IPS-18c (cell line): ENCODE measurements around the gene ADAMTS2.
A peak's percentile ranks its signal among the peaks of the same experiment; 100 is the strongest.
"Not testable (repeated sequence)": the region's sequence is repeated elsewhere in the genome, so short reads cannot be mapped to it uniquely, and the experiment has no call there.

ENCODE experiments used
- H3K4me3 ChIP-seq: 2 replicates; pipeline ENCODE4 v1.7.0; 2013; ENCODE audit warnings: low read depth, mild to moderate bottlenecking, low read length, moderate library complexity; ENCODE audit not compliant: insufficient read depth
- H3K9me3 ChIP-seq: one replicate; pipeline ENCODE4 v1.6.1; 2013; ENCODE audit warnings: mild to moderate bottlenecking, low read length, moderate library complexity; ENCODE audit not compliant: control insufficient read depth, insufficient read depth

The ADAMTS2 gene

GRCh38 chr5:179336126-179336870 lies 9.0 kb downstream of the ADAMTS2 start:
- H3K4me3 ChIP-seq: no peak overlapping the region
- H3K9me3 ChIP-seq: no peaks in the 10 kb centered on the region

DNA sequence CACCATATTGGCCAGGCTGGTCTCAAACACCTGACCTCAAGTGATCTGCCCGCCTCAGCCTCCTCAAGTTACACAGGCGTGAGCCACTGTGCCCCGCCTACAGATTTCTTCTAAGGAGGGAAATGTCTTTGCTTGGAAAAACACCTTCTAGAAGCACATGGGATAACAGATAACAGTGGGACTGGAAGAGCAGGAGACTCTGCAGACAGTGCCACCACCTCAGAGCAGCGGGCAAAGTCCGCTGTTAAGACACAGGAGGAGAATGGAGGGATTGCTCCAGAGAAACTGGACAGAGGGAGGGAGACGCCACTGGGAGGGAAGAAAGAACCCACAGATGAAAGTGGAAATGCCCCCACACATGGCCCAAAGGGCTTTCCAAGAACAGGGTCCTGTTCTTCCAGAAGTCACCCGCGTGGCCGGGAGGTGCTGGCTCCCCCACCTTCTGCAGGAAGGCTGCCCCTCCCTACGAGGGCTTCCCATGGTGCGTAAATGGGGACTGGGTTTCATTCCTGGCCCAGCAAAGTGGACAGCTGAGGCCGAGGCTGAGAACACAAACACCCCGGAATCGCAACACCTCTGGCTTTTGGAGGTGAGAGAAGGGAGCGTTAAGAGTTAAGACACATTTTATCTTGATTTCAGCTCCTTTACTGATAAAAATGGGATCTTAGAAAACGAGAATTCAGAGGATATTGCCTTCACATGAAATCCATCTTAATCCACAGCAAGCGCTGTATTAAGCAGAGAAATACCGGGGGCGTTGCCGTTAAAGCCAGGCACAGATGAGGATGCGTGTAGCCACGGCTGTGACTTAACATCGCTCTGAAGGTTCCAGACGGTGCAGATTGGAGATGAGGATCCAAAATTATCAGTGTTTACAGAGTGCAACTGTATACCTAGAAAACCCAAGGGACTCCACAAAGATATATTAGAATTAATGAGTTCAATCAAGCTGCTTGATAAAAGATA lies 11.2 kb downstream of the ADAMTS2 start:
- Histone ChIP-seq H3K9me3 (no peaks in the 10 kb centered on the region), H3K4me3 (no peak overlapping the region)

- no peaks in the 10 kb centered on the region for H3K9me3 ChIP-seq
- no peak overlapping the region for H3K4me3 ChIP-seq
Observed at GRCh38 chr5:179332741-179333290, 12.4 kb downstream of the ADAMTS2 start.

DNA sequence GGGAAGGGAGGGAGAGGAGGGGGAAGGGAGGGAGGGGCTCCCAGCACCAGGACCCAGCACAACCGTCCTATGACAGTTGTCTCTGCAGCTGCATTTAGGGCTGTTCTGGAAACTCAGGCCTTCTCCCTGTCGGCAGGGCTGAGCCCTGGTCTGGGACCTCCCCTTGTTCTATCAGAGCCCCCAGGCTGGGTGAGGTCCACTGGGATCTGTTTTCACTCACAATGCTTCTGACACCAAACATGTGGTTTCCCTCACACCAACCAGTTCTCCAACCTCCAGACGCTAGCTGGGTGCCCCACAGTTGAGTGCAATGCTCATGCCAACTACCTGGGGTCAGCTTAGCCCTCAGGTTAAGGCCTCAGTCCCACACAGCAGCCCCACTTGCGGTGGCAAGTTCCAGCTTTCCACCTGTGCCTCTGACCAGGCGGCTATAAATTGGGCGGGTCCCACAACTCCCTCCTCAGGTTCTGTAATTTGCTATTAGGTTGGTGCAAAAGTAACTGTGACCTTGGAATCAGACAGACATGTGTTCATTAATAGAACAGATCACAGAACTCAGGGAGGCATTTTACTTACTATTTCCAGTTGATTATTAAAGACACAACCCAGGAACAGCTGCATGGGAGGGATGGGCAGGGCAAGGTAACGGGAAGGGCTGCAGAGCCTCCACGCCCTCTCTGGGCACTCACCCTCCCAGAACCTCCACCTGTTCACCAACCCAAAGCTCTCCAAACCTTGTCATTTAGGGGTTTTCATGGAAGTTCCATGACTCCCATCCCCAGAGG lies 13.5 kb downstream of the ADAMTS2 start:
- Histone ChIP-seq H3K9me3 (no peaks in the 10 kb centered on the region), H3K4me3 (no peak overlapping the region)

- Histone ChIP-seq H3K4me3 (no peak overlapping the region), H3K9me3 (no peaks in the 10 kb centered on the region)
Observed at GRCh38 chr5:179330186-179330900, 14.9 kb downstream of the ADAMTS2 start.

- Histone ChIP-seq H3K9me3 (no peaks in the 10 kb centered on the region), H3K4me3 (no peak overlapping the region)
Observed at GRCh38 chr5:179328291-179328690, 17.0 kb downstream of the ADAMTS2 start.

DNA sequence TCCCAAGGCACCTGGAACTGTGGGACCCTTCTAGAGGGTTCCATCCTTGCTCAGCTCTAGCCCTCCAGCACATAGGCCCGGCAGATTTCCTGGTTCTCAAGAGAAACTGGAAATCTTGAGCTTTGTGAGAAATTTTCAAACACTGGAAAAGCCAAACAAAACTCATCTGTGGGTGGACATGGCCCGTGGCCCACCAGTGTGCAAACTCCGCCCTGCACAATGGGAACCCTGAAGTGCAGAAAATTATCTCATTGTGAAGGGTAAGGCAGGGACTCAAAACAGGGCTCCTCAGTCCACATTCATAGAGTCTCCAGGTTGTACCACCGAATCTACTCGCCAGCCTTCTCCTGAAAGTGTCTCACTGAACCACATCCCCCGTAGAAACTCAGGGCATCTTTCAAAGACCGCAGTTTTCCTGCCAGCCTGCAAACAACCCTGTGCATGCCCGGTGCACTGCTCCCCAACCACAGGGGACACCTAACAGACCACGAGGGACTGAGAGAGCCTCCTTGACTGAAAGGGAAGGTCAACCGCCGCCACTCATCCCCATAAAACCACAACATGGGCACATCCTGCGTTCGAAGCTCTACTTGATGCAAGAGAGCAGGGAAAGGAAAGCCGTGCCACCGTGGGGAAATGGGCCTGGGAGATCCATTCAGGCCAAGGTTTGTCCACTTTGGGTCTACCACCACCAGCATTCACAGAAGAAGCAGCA lies 18.1 kb downstream of the ADAMTS2 start:
- Histone ChIP-seq H3K4me3 (no peak overlapping the region), H3K9me3 (no peaks in the 10 kb centered on the region)

DNA sequence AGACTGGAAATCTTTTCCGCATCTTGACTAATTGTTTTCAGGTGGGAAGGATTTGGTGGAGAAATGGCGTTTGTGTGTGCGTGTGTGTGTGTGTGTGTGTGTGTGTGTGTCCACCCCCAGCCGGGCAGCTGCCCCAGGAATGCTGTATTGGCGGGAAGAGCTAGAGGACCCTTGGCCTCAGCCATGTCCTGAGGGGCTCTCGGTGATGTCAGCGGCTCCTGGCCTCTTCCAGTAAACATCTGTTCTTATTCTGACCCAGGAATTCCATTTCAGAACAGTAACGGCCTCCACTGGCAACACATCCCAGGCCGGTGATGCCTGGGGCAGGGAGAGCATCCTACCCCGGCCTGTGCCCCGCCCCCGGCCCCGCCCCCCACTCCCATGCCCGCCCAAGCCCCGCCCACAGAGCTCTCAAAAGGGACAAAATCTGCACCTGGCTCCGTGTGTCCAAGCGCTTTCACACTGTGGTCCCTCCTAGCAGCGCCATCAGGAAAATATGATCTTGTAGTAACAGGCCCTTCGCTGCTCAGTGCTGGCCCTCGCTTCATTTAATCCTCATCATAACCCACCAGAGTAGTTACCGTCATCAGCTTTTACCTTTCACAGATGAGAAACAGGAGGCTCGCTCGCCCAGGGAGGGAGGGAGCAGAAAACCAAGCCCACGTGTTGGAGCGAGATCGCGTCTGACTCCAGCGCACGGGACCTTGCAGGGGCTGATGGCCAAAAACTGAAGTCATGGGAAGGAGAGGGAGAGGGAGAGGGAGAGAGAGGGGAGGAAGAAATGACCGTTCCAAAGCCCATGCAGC lies 18.9 kb downstream of the ADAMTS2 start:
- H3K4me3 ChIP-seq: peak overlapping the region; percentile 39

DNA sequence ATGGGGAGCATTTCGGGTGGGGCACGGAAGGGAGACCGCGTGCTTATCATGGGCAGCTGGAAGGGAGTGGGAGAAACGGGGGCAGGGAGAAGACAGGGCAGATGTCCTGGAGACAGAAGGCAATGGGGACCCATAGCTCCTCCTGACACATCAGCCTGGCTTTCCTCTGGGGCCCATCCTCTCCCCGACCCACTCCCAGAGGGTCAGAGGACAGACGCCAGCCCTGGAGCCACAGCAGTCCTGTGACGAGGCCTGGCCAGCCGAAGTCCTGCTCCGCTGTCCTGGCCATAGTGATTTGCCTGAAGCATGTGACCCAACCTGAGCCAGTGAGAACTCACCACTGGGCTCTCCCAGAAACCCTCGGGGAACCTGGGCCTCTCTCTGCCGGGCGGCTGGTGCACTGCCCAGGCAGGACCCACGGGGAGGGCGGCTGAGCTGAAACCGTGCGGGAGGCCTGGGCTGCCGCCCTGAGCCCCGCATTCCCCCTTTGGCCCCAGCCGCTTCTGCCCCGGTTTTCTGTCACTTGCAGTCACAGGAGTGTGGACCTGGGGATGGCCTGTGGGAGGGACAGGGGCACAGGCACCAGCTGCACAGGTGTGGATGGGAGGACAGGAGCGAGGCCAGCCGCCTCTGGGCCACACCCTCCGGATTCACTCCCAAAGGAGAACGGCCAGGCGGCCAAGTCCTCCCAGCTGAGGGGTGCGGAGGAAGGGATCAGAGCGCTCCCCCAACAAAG lies 19.8 kb downstream of the ADAMTS2 start:
- Histone ChIP-seq H3K9me3 (no peaks in the 10 kb centered on the region), H3K4me3 (no peak overlapping the region)

More for the DNA sequence above, 18.9 kb downstream of the ADAMTS2 start:
- H3K9me3 ChIP-seq: no peaks in the 10 kb centered on the region

DNA sequence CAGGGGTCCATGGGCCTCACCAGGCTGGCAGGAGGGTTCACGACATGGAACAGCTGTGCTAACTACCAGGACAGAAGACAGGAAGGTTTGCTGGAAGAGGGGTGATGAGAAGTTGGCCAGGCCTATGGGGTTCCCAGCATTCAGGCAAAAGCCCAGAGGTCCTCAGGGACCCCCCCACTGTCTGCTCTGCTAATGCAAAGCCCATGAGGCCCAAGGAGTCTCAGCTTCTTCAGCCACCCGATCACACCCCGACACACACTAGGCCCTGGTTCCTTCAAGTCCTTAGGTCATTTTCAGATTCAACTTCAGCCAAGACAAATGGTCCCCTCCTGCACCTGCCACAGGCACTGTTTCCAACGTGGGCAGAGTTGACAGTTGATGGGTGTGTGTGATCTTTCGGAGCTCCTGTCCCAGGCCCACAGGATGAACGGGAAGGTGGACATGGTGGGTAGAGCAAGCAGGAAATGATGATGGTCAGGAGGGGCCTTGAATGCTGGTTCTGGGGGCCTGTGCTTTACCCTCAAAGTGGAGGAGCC lies 20.4 kb downstream of the ADAMTS2 start:
- Histone ChIP-seq H3K9me3 (no peaks in the 10 kb centered on the region), H3K4me3 (no peak overlapping the region)

DNA sequence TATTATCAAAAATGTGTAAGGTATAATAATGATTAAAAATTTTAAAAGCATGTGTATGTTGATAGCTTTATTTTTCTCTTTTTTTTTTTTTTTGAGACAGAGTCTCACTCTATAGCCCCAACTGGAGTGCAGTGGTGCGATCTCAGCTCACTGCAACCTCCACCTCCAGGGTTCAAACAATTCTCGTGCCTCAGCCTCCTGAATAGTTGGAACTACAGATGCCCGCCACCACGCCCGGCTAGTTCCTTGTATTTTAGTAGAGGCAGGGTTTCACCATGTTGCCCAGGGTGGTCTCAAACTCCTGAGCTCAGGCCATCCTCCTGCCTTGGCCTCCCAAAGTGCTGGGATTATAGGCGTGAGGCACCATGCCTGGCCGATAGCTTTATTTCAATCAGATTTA lies 20.9 kb downstream of the ADAMTS2 start:
- not testable (repeated sequence) for H3K4me3 ChIP-seq, H3K9me3 ChIP-seq

GRCh38 chr5:179323026-179323870 lies 22.0 kb downstream of the ADAMTS2 start:
- H3K4me3 ChIP-seq: no peak overlapping the region
- no peaks in the 10 kb centered on the region for H3K9me3 ChIP-seq

DNA sequence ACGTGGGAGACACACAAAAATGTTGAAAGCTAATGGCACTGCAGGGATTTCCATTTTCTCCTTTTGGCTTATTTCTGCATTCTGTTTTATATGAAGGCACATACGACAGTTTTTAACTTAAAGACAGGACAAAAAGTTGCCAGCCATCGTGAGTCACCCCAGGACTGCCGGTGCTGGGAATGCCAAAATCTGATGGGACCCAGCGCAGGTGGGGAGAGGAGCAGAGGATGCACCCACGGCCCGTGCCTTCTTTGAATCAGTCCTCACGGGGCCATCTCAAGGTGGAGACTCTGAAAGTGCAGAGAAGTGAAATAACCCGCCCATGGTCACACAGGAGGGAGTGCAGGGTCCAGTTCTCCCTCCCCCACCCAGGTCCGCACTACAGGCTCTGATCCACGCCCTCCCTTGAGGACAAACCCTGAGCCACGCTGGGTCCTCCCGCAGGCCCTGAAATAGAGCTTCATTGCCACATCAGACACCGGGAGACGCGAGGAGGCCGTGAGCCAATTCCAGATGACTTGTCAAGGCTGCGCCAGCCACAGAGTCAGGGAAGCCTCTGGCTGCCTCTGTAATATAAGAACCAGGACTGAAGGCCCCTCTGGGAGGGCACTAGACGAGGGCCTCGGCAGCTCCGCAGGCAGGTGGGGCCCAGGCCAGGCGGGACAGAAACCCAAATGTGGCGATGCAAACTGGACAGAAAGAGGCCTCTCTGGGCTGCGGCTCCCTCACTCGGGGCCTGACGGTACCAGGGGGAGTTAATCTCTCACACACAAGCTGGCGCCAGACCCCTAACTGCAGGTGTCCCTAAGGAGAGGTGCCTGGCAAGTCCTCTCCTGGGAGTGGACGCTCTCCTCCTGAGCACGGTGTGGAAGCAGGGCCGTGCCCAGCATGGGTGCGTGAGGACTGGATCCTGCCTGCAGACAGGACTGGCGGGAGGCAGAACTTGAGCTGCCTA lies 22.9 kb downstream of the ADAMTS2 start:
- H3K9me3 ChIP-seq: no peaks in the 10 kb centered on the region
- no peak overlapping the region for H3K4me3 ChIP-seq
